GM23248 (cell line): Measurements from ENCODE around the gene SP2. TPM values are rescaled to one million over a fixed set of nuclear protein-coding genes. Genes with fewer than 3 reads are reported as not detected.

Experiments
- DNase-seq: peaks from one replicate; pipeline ENCODE4 v3.0.0-alpha.2; 2015
- H2AFZ ChIP-seq: fragments of 200-600 bp; sonication (generic); 2 replicates; pipeline ENCODE4 v1.6.1; 2016; ENCODE audit warnings: antibody characterized with exemption
- H3F3A ChIP-seq: fragments of 200-600 bp; sonication (generic); 2 replicates; pipeline ENCODE4 v1.6.1; 2016; ENCODE audit warnings: mild to moderate bottlenecking, antibody characterized with exemption, mixed run types; ENCODE audit not compliant: insufficient read depth
- H3K27ac ChIP-seq: fragments of 200-600 bp; sonication (generic); 2 replicates; pipeline ENCODE4 v1.5.1; 2016; ENCODE audit warnings: mild to moderate bottlenecking
- H3K27me3 ChIP-seq: fragments of 200-600 bp; sonication (generic); replicated peaks from 2 replicates; pipeline ENCODE4 v1.6.1; 2016; ENCODE audit warnings: mild to moderate bottlenecking; ENCODE audit not compliant: insufficient read depth
- H3K36me3 ChIP-seq: fragments of 200-600 bp; sonication (generic); 2 replicates; pipeline ENCODE4 v1.6.1; 2016; ENCODE audit warnings: low read depth, mild to moderate bottlenecking
- H3K4me1 ChIP-seq: fragments of 200-600 bp; sonication (generic); 2 replicates; pipeline ENCODE4 v1.6.1; 2016; ENCODE audit warnings: mild to moderate bottlenecking; ENCODE audit not compliant: insufficient read depth
- H3K4me2 ChIP-seq: fragments of 200-600 bp; sonication (generic); one replicate; pipeline ENCODE4 v1.6.1; 2016; ENCODE audit warnings: mild to moderate bottlenecking; ENCODE audit not compliant: unreplicated experiment
- H3K4me3 ChIP-seq: fragments of 200-600 bp; sonication (generic); 2 replicates; pipeline ENCODE4 v1.5.1; 2016; ENCODE audit warnings: mild to moderate bottlenecking
- H3K79me2 ChIP-seq: fragments of 200-600 bp; sonication (generic); 2 replicates; pipeline ENCODE4 v1.6.1; 2016; ENCODE audit warnings: mild to moderate bottlenecking; ENCODE audit not compliant: insufficient read depth
- H3K9ac ChIP-seq: fragments of 200-600 bp; sonication (generic); 2 replicates; pipeline ENCODE4 v1.6.1; 2016; ENCODE audit warnings: mild to moderate bottlenecking
- H3K9me2 ChIP-seq: fragments of 200-600 bp; sonication (generic); 2 replicates; pipeline ENCODE4 v1.6.1; 2016; ENCODE audit warnings: mixed run types, mild to moderate bottlenecking, moderate library complexity; ENCODE audit not compliant: insufficient read depth
- H3K9me3 ChIP-seq: fragments of 200-600 bp; sonication (generic); one replicate; pipeline ENCODE4 v1.6.1; 2017; ENCODE audit warnings: low read depth
- H4K20me1 ChIP-seq: fragments of 200-600 bp; sonication (generic); 2 replicates; pipeline ENCODE4 v1.6.0; 2016; ENCODE audit not compliant: insufficient read depth
- EZH2 ChIP-seq: fragments of 200-600 bp; sonication (generic); IDR thresholded peaks from 2 replicates; pipeline ENCODE4 v1.6.1; 2018; ENCODE audit warnings: antibody characterized with exemption, mild to moderate bottlenecking; ENCODE audit not compliant: insufficient read depth, poor library complexity, severe bottlenecking
- EZH2phosphoT487 ChIP-seq: fragments of 200-600 bp; sonication (generic); IDR thresholded peaks from 2 replicates; pipeline ENCODE4 v1.6.1; 2018; ENCODE audit warnings: antibody characterized with exemption, moderate library complexity, mild to moderate bottlenecking, low read depth; ENCODE audit not compliant: insufficient read depth
- WGBS, 2 experiments: methylation state at CpG; one replicate each; pipeline ENCODE4 v1.1.6; 2015 to 2017; ENCODE audit warnings: low lambda C conversion rate in 2 of 2, low coverage in 1 of 2; ENCODE audit errors: missing lambda C conversion rate in 2 of 2; 5-methylcytosine and 5-hydroxymethylcytosine counted together
- in situ Hi-C: fragments of 300-500 bp; cut with MboI; formaldehyde crosslinking; loops from 2 replicates; pipeline ENCODE4 v1.15.0; 2020
- polyA plus RNA-seq: library from polyadenylated mRNA; unstranded; fragments of >200 nt; fragmentation: Nextera tagmentation; extraction: Ambion mirVana; gene quantifications from 2 replicates; pipeline ENCODE4 v1.2.1, GENCODE V29; 2016
- total RNA-seq: library from RNA; depleted of rRNA; stranded (reverse); fragments of >200 nt; shearing (Covaris generic); gene quantifications from 2 replicates; pipeline ENCODE4 v1.2.3, GENCODE V29; 2014

The SP2 gene
- total and polyA plus RNA-seq, 2 experiments from 2014 or later = 3.2 to 14.2 TPM

- no peak overlapping the region for H3K27ac ChIP-seq
- 76 to 77% methylated on average over 7 of the region's 7 CpGs for WGBS, 2 experiments
Measured at GRCh38 chr17:47901423-47901822, 5.4 kb downstream of the SP2 start.

GRCh38 chr17:47902039-47902744, 6.2 kb downstream of the SP2 start:
- H3K4me1 ChIP-seq = peaks cover 24% of the 10 kb centered on the region
- no peaks in the 10 kb centered on the region for H3K9me2 ChIP-seq
- no peak overlapping the region for H3K4me2 ChIP-seq
- H3K9ac ChIP-seq = no peak overlapping the region
- 62 to 71% methylated on average over 4 of the region's 4 CpGs for WGBS, 2 experiments
- no peak for DNase-seq
- no peak overlapping the region for H3K27ac ChIP-seq
- H2AFZ ChIP-seq = no peak overlapping the region
- no peaks in the 10 kb centered on the region for H4K20me1 ChIP-seq
- H3K36me3 ChIP-seq = no peaks in the 10 kb centered on the region
- peaks cover 19% of the 10 kb centered on the region for H3F3A ChIP-seq
- H3K9me3 ChIP-seq = no peaks in the 10 kb centered on the region
- no peaks in the 10 kb centered on the region for H3K27me3 ChIP-seq
- no peak overlapping the region for H3K4me3 ChIP-seq
- in situ Hi-C loops = no loop called here
- TF ChIP-seq EZH2phosphoT487 = no peak
- TF ChIP-seq EZH2 = no peak
- H3K79me2 ChIP-seq = peaks cover 76% of the 10 kb centered on the region

More at GRCh38 chr17:47901423-47901822, 5.4 kb downstream of the SP2 start:
- H3K27me3 ChIP-seq = no peaks in the 10 kb centered on the region
- no peak overlapping the region for H3K4me2 ChIP-seq
- H2AFZ ChIP-seq = no peak overlapping the region
- in situ Hi-C loops = no loop called here
- no peak overlapping the region for H3K4me3 ChIP-seq
- no peaks in the 10 kb centered on the region for H3K9me3 ChIP-seq
- no peaks in the 10 kb centered on the region for H3K9me2 ChIP-seq
- no peak for DNase-seq
- H4K20me1 ChIP-seq = no peaks in the 10 kb centered on the region
- no peak overlapping the region for H3K9ac ChIP-seq
- no peak for TF ChIP-seq EZH2phosphoT487
- no peak for TF ChIP-seq EZH2
- H3K4me1 ChIP-seq = peaks cover 27% of the 10 kb centered on the region
- H3K36me3 ChIP-seq = no peaks in the 10 kb centered on the region
- peaks cover 23% of the 10 kb centered on the region for H3F3A ChIP-seq
- peaks cover 75% of the 10 kb centered on the region for H3K79me2 ChIP-seq

- peaks cover 16% of the 10 kb centered on the region for H3K4me1 ChIP-seq
- no peak overlapping the region for H3K4me3 ChIP-seq
- DNase-seq = peak; percentile 83
- peaks cover 51% of the 10 kb centered on the region for H3K79me2 ChIP-seq
- H4K20me1 ChIP-seq = no peaks in the 10 kb centered on the region
- 39 to 41% methylated on average over 8 of the region's 8 CpGs for WGBS, 2 experiments
- peak overlapping the region; percentile 30 for H3K27ac ChIP-seq
- H3K4me2 ChIP-seq = peak overlapping the region; percentile 17
- 0 out of 2 replicates have a peak overlapping the region, but pooled peaks have one; percentile 3 for H2AFZ ChIP-seq
- no peaks in the 10 kb centered on the region for H3K27me3 ChIP-seq
- H3K36me3 ChIP-seq = no peaks in the 10 kb centered on the region
- peak overlapping the region; percentile 23 for H3K9ac ChIP-seq
- in situ Hi-C loops = no loop called here
- peaks cover 14% of the 10 kb centered on the region for H3F3A ChIP-seq
- TF ChIP-seq EZH2phosphoT487 (no peak), EZH2 (no peak)
- no peaks in the 10 kb centered on the region for H3K9me2 ChIP-seq
- no peaks in the 10 kb centered on the region for H3K9me3 ChIP-seq
Measured at GRCh38 chr17:47905221-47905733, 9.2 kb downstream of the SP2 start.

- Histone ChIP-seq H3K4me2 (no peak overlapping the region), H3K27me3 (no peaks in the 10 kb centered on the region), H3K36me3 (no peaks in the 10 kb centered on the region), H3K9ac (no peak overlapping the region), H3K79me2 (peaks cover 40% of the 10 kb centered on the region), H3K4me3 (no peak overlapping the region), H2AFZ (no peak overlapping the region), H3K9me3 (no peaks in the 10 kb centered on the region), H3K4me1 (peaks cover 16% of the 10 kb centered on the region), H3K27ac (no peak overlapping the region), H4K20me1 (no peaks in the 10 kb centered on the region), H3F3A (peaks cover 14% of the 10 kb centered on the region), H3K9me2 (no peaks in the 10 kb centered on the region)
- in situ Hi-C loops = no loop called here
- 87 to 98% methylated on average over 3 of the region's 3 CpGs for WGBS, 2 experiments
- DNase-seq = no peak
- TF ChIP-seq EZH2phosphoT487 (no peak), EZH2 (no peak)
Measured at GRCh38 chr17:47906443-47906842, 10.4 kb downstream of the SP2 start.
